Endometrial microvascular endothelial cells (primary cell): Measurements from ENCODE around the gene COLGALT1. TPM values are rescaled to one million over a fixed set of nuclear protein-coding genes. Genes with fewer than 3 reads are reported as not detected.
"Not testable (repeated sequence)": the region's sequence is repeated elsewhere in the genome, so short reads cannot be mapped to it uniquely, and the experiment has no call there.

ENCODE experiments used
- in situ Hi-C: cut with HindIII; loops from 2 replicates; pipeline ENCODE4 v1.10.0; 2017; ENCODE audit warnings: low sequenced_read_pairs, low pct_unique_long_range_greater_than_20kb; ENCODE audit errors: inconsistent ontology term
- total RNA-seq: library from RNA; depleted of rRNA; stranded (reverse); fragments of >200 nt; gene quantifications from one replicate; pipeline ENCODE4 v1.2.3, GENCODE V29; 2015; ENCODE audit errors: inconsistent ontology term

Gene COLGALT1
- total RNA-seq, 1 donor from 2014 or later: 79.4 TPM

DNA sequence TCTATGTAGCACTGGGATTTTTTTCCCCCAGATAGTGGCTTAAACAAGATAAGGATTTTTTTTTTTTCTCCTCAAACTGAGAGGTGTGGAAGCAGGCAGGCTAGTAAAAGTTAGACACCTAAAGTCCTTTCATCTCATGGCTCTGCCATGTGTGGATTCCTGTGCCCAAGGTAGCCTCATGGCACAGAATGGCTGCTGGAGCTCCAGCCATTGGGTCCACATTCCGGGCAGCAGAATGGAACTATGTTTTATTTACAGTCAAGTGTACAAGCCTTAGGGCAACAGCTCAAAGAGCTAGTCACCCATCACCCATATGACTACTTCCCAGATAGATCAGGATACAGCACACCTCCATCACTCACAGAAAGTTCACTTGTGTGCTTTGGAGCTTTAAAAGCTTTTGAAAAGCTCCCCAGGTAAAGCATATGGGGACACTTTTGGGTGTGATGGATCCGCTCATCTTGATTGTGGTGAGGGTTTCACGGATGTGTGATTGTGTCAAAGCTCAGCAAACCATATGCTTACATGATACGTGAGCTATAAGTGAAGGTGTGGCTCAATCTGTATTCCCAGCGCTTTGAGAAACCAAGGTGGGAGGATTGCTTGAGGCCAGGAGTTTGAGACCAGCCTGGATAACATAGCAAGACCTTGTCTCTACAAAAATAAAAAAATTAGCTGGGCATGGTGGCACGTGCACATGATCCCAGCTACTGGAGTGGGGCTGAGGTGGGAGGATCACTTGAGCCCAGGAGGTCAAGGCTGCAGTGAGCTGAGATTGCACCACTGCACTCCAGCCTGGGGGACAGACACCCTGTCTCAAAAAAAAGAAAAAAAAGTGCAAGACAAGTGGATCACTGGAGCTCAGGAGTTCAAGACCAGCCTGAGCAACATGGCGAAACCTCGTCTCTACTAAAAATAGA, 25.9 kb upstream of the COLGALT1 start:
- in situ Hi-C loops: no loop called here

- in situ Hi-C loops: no loop called here
These were observed 24.9 kb upstream of the COLGALT1 start for GRCh38 chr19:17530586-17530985.

- in situ Hi-C loops: no loop called here
These were observed 23.3 kb upstream of the COLGALT1 start for GRCh38 chr19:17532116-17532515.

- in situ Hi-C loops: no loop called here
These were observed 22.9 kb upstream of the COLGALT1 start for GRCh38 chr19:17532557-17532956.

DNA sequence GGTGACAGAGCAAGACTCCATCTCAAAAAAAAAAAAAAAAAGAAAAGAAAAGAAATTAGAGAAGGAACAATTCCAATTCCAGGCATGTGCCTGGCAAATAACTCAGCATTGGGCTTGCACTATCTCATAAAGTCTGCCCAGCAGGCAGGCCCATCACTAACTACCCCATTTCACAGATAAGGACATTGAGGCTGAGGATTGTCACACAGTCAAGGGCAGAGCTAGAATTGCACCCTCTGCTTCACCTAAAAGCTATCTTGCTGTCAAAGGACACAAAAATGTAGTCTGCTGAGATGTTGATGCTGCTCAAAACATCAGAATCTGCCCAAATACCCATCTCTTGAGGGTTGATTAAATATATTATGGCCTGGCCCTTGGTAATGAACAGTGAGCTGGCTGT, 20.7 kb upstream of the COLGALT1 start:
- in situ Hi-C loops: no loop called here

GRCh38 chr19:17536955-17537354, 18.5 kb upstream of the COLGALT1 start:
- in situ Hi-C loops: no loop called here

DNA sequence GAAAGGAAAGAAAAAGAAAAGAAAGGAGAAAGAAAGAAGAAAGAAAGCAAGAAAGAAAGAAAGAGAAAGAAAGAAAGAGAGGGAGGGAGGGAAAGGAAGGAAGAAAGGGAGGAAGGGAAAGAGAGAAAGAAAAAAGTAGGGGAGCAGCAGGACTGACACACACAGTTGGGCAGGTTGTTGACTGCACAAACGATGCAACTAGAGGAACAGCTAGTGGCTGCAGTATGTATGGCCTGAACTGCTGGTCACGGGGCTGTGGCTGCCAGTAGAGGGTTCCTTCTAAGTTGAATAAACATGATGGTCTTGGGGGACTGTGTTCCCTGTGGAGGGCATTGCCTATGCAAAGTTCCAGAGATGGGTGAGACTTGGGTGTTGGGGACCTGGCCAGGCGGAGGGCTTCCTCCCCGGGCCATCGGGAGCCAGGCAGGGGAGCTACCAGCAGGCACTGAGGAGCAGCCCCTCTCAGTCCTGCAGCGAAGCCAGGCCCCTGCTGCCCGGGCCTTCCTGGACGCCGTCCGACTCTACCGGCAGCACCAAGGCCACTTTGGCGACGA, 16.7 kb upstream of the COLGALT1 start:
- in situ Hi-C loops: no loop called here

- in situ Hi-C loops: no loop called here
These were observed 16.0 kb upstream of the COLGALT1 start for GRCh38 chr19:17539238-17540117.

- in situ Hi-C loops: no loop called here
These were observed 15.3 kb upstream of the COLGALT1 start for GRCh38 chr19:17540174-17540573.

DNA sequence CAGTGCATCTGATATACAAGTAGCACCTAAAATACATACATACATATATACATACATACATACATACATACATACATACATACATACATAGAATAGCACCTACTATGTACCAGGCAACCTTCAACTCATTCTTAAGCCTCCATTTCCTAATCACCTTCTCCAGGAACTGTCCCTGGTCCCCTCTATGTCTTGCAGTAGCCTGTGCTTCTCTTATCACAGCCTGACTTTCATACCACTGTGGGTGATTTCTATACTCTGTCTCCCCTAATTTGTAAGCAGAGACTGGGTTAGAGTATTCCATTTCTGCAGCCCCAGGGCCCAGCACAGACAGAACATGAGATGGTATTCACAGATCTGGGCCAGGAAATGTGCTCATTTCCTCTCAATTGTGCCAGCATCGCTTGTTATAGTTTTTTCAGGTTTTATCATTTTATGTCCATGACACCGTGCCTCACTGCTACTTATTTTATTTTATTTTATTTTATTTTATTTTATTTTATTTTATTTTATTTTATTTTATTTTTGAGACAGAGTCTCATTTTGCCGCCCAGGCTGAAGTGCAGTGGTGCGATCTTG, 14.2 kb upstream of the COLGALT1 start:
- in situ Hi-C loops: no loop called here

DNA sequence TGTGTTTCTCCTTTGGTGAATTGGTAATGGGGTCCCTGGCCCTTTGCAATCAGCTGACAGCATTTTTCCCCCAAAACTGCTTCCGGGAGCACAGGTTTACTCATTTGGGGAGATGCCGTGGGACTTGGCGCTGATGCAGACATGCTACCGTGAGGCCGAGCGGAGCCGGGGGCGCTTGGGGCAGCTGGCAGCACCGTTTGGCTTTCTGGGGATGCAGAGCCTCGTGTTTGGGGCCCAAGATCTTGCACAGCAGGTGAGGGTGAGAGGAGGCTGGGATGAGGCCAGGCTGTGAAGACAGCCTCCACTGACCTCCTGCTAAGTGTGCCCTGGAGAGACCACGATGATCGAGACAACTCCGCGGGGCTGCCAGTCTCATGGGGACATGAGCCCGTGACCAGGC, 13.4 kb upstream of the COLGALT1 start:
- in situ Hi-C loops: no loop called here

DNA sequence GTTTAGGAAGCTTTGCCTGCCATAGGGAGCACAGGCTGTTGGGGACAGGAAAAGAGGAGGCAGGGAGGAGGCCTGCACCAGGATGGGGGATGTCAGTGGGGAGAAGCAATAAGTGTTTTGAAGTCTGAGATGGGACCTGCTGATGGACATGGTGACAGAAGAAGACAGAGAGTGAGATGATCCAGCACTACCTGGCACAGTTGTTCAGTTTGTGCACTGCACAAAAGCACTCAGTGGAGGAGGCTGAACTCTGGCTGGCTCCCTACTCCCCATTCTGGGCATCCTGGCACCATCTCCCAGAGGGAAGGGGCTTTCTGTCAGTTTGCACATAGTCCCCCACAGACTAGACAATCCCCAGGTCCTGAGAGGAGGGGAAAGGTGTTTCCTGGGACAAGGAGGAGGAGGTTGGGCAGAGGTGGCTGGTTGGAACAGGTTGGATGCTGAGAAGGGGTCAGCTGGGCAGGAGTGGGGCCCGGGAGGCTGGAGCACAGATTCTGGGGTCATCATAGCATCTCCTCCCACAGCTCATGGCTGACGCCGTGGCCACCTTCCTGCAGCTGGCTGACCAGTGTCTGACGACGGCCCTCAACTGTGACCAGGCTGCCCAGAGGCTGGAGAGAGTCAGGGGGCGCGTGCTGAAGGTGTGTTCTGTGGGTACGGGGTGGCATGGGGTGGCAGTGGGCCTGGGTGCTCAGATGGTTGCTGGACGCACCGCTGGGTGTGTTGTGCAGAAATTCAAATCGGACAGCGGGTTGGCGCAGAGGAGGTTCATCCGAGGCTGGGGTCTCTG, 12.5 kb upstream of the COLGALT1 start:
- in situ Hi-C loops: no loop called here

DNA sequence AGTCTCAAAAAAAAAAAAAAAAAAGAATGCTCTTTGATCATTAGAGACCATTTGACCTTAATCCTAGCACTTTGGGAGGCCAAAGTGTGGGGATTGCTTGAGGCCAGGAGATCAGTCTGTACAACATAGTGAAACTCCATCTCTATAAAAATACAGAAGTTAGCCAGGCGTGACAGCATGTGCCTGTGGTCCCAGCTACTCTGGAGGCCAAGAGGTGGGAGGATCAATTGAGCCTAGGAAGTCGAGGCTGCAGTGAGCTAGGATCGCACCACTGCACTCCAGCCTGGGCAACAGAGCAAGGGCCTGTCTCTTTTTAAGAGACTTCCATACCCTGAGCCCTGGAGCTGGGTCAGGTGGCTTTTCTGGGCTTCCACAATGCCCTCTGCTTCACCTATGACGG, 11.5 kb upstream of the COLGALT1 start:
- in situ Hi-C loops: no loop called here

- in situ Hi-C loops: no loop called here
These were observed 11.0 kb upstream of the COLGALT1 start for GRCh38 chr19:17544418-17544817.

GRCh38 chr19:17548145-17548544, 7.3 kb upstream of the COLGALT1 start:
- in situ Hi-C loops: no loop called here

GRCh38 chr19:17549085-17549740, 6.2 kb upstream of the COLGALT1 start:
- in situ Hi-C loops: no loop called here

DNA sequence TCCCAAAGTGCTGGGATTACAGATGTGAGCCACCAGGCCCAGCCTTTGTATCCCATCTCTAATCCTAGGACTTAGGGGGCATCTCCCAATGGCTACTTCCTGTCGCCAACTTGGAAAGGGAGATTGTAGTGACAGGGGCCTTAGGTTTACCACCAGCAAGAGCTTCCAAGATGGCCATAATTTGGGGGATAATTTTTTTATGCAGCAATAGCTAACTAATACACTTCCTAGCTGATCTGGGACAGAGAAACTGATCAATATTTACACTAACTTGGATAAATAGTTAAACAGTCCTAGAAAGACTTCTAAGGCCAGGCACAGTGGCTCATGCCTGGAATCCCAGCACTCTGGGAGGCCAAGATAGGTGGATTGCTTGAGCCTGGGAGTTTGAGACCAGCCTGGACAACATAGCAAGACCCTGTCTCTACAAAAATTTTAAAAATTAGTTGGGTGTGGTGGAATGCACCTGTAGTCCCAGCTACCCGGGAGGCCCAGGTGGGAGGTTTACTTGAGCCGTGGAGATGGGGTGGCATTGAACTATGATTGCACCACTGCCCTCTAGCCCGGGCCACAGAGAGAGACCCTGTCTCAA, 5.3 kb upstream of the COLGALT1 start:
- in situ Hi-C loops: no loop called here

DNA sequence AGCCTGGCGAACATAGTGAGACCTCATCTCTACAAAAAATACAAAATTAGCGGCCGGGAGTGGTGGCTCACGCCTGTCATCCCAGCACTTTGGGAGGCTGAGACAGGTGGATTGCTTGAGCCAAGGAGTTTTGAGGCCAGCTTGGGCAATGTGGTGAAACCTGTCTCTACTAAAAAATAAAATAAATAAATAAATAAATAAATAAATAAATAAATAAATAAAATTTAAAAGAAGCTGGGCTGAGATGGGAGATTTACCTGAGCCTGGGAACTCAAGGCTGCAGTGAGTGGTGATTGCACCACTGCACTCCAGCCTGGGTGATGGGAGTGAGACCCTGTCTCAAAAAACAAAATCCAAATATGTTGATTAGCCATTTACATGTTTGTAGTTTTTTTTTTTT, 2.7 kb upstream of the COLGALT1 start:
- in situ Hi-C loops: not testable (repeated sequence)
